Measurements from ENCODE around the gene OCRL.

Gene OCRL

GRCh38 chrX:129540068-129540653 lies at the start of gene OCRL:
OCRL (plus strand) TSS chrX:129540259; CDS start chrX:129540440, 181 bp downstream.
- H3K27ac ChIP-seq (ENCODE audit: low read length): no peak within 1 kb of the TSS
- peak within 1 kb of the TSS; percentile 89 for H3K4me3 ChIP-seq (ENCODE audit: low read length)
- H3K9ac ChIP-seq (ENCODE audit: low read depth, low read length): peak within 1 kb of the TSS; percentile 75; the same call in 1 of the 2 replicates
- peaks cover 10% of the 10 kb centered on the region for H3K36me3 ChIP-seq (ENCODE audit: insufficient read depth, low read depth, low read length)
- H3K9me3 ChIP-seq (ENCODE audit: insufficient read depth, low read depth, low read length): no peaks in the 10 kb centered on the region
- 0 out of 2 replicates have a peak, but pooled peaks cover 3% of the 10 kb centered on the region for H3K4me1 ChIP-seq (ENCODE audit: insufficient read depth, low read length)
- H3K27me3 ChIP-seq (ENCODE audit: insufficient read depth, low read length): no peaks in the 10 kb centered on the region

GRCh38 chrX:129490330-129490729 lies 49.7 kb upstream of the OCRL start:
- H3K4me3 ChIP-seq (ENCODE audit: low read length): no peak overlapping the region
- no peak overlapping the region for H3K27ac ChIP-seq (ENCODE audit: low read length)
- no peaks in the 10 kb centered on the region for H3K27me3 ChIP-seq (ENCODE audit: insufficient read depth, low read length)
- H3K36me3 ChIP-seq (ENCODE audit: insufficient read depth, low read depth, low read length): peaks cover 92% of the 10 kb centered on the region
- no peaks in the 10 kb centered on the region for H3K9me3 ChIP-seq (ENCODE audit: insufficient read depth, low read depth, low read length)
- no peaks in the 10 kb centered on the region for H3K4me1 ChIP-seq (ENCODE audit: insufficient read depth, low read length)
- no peak overlapping the region for H3K9ac ChIP-seq (ENCODE audit: low read depth, low read length)

GRCh38 chrX:129493643-129494042 lies 46.4 kb upstream of the OCRL start:
- no peaks in the 10 kb centered on the region for H3K4me1 ChIP-seq (ENCODE audit: insufficient read depth, low read length)
- H3K4me3 ChIP-seq (ENCODE audit: low read length): no peak overlapping the region
- peaks cover 92% of the 10 kb centered on the region for H3K36me3 ChIP-seq (ENCODE audit: insufficient read depth, low read depth, low read length)
- no peak overlapping the region for H3K27ac ChIP-seq (ENCODE audit: low read length)
- no peaks in the 10 kb centered on the region for H3K27me3 ChIP-seq (ENCODE audit: insufficient read depth, low read length)
- H3K9ac ChIP-seq (ENCODE audit: low read depth, low read length): no peak overlapping the region
- no peaks in the 10 kb centered on the region for H3K9me3 ChIP-seq (ENCODE audit: insufficient read depth, low read depth, low read length)

GRCh38 chrX:129494887-129495286 lies 45.2 kb upstream of the OCRL start:
- Histone ChIP-seq H3K36me3 (ENCODE audit: insufficient read depth, low read depth, low read length) (peaks cover 91% of the 10 kb centered on the region), H3K4me1 (ENCODE audit: insufficient read depth, low read length) (no peaks in the 10 kb centered on the region), H3K9me3 (ENCODE audit: insufficient read depth, low read depth, low read length) (no peaks in the 10 kb centered on the region), H3K9ac (ENCODE audit: low read depth, low read length) (no peak overlapping the region), H3K27me3 (ENCODE audit: insufficient read depth, low read length) (no peaks in the 10 kb centered on the region), H3K27ac (ENCODE audit: low read length) (no peak overlapping the region), H3K4me3 (ENCODE audit: low read length) (no peak overlapping the region)

- Histone ChIP-seq H3K4me1 (ENCODE audit: insufficient read depth, low read length) (no peaks in the 10 kb centered on the region), H3K9ac (ENCODE audit: low read depth, low read length) (no peak overlapping the region), H3K4me3 (ENCODE audit: low read length) (no peak overlapping the region), H3K36me3 (ENCODE audit: insufficient read depth, low read depth, low read length) (peaks cover 87% of the 10 kb centered on the region), H3K27me3 (ENCODE audit: insufficient read depth, low read length) (no peaks in the 10 kb centered on the region), H3K9me3 (ENCODE audit: insufficient read depth, low read depth, low read length) (no peaks in the 10 kb centered on the region), H3K27ac (ENCODE audit: low read length) (no peak overlapping the region)
Measured at GRCh38 chrX:129495900-129496299, 44.2 kb upstream of the OCRL start.

GRCh38 chrX:129496625-129497024 lies 43.4 kb upstream of the OCRL start:
- Histone ChIP-seq H3K9me3 (ENCODE audit: insufficient read depth, low read depth, low read length) (no peaks in the 10 kb centered on the region), H3K9ac (ENCODE audit: low read depth, low read length) (no peak overlapping the region), H3K27me3 (ENCODE audit: insufficient read depth, low read length) (no peaks in the 10 kb centered on the region), H3K36me3 (ENCODE audit: insufficient read depth, low read depth, low read length) (peaks cover 82% of the 10 kb centered on the region), H3K27ac (ENCODE audit: low read length) (no peak overlapping the region), H3K4me3 (ENCODE audit: low read length) (no peak overlapping the region), H3K4me1 (ENCODE audit: insufficient read depth, low read length) (no peaks in the 10 kb centered on the region)

GRCh38 chrX:129497146-129497843 lies 42.8 kb upstream of the OCRL start:
- Histone ChIP-seq H3K27me3 (ENCODE audit: insufficient read depth, low read length) (no peaks in the 10 kb centered on the region), H3K9ac (ENCODE audit: low read depth, low read length) (no peak overlapping the region), H3K4me1 (ENCODE audit: insufficient read depth, low read length) (no peaks in the 10 kb centered on the region), H3K4me3 (ENCODE audit: low read length) (no peak overlapping the region), H3K36me3 (ENCODE audit: insufficient read depth, low read depth, low read length) (peaks cover 85% of the 10 kb centered on the region), H3K27ac (ENCODE audit: low read length) (no peak overlapping the region), H3K9me3 (ENCODE audit: insufficient read depth, low read depth, low read length) (no peaks in the 10 kb centered on the region)

- H3K27ac ChIP-seq (ENCODE audit: low read length): no peak overlapping the region
- no peak overlapping the region for H3K9ac ChIP-seq (ENCODE audit: low read depth, low read length)
- H3K27me3 ChIP-seq (ENCODE audit: insufficient read depth, low read length): no peaks in the 10 kb centered on the region
- H3K36me3 ChIP-seq (ENCODE audit: insufficient read depth, low read depth, low read length): peaks cover 78% of the 10 kb centered on the region
- no peaks in the 10 kb centered on the region for H3K4me1 ChIP-seq (ENCODE audit: insufficient read depth, low read length)
- no peaks in the 10 kb centered on the region for H3K9me3 ChIP-seq (ENCODE audit: insufficient read depth, low read depth, low read length)
- H3K4me3 ChIP-seq (ENCODE audit: low read length): no peak overlapping the region
Measured at GRCh38 chrX:129510331-129510730, 29.7 kb upstream of the OCRL start.

GRCh38 chrX:129511689-129512088 lies 28.4 kb upstream of the OCRL start:
- H3K27me3 ChIP-seq (ENCODE audit: insufficient read depth, low read length): no peaks in the 10 kb centered on the region
- no peak overlapping the region for H3K4me3 ChIP-seq (ENCODE audit: low read length)
- H3K9me3 ChIP-seq (ENCODE audit: insufficient read depth, low read depth, low read length): no peaks in the 10 kb centered on the region
- peaks cover 78% of the 10 kb centered on the region for H3K36me3 ChIP-seq (ENCODE audit: insufficient read depth, low read depth, low read length)
- H3K4me1 ChIP-seq (ENCODE audit: insufficient read depth, low read length): no peaks in the 10 kb centered on the region
- H3K27ac ChIP-seq (ENCODE audit: low read length): no peak overlapping the region
- H3K9ac ChIP-seq (ENCODE audit: low read depth, low read length): no peak overlapping the region

GRCh38 chrX:129512409-129512808 lies 27.6 kb upstream of the OCRL start:
- no peaks in the 10 kb centered on the region for H3K9me3 ChIP-seq (ENCODE audit: insufficient read depth, low read depth, low read length)
- H3K27ac ChIP-seq (ENCODE audit: low read length): no peak overlapping the region
- no peaks in the 10 kb centered on the region for H3K27me3 ChIP-seq (ENCODE audit: insufficient read depth, low read length)
- peaks cover 71% of the 10 kb centered on the region for H3K36me3 ChIP-seq (ENCODE audit: insufficient read depth, low read depth, low read length)
- no peaks in the 10 kb centered on the region for H3K4me1 ChIP-seq (ENCODE audit: insufficient read depth, low read length)
- no peak overlapping the region for H3K4me3 ChIP-seq (ENCODE audit: low read length)
- no peak overlapping the region for H3K9ac ChIP-seq (ENCODE audit: low read depth, low read length)

GRCh38 chrX:129516402-129516801 lies 23.7 kb upstream of the OCRL start:
- H3K27ac ChIP-seq (ENCODE audit: low read length): no peak overlapping the region
- H3K4me3 ChIP-seq (ENCODE audit: low read length): no peak overlapping the region
- H3K4me1 ChIP-seq (ENCODE audit: insufficient read depth, low read length): no peaks in the 10 kb centered on the region
- peaks cover 39% of the 10 kb centered on the region for H3K36me3 ChIP-seq (ENCODE audit: insufficient read depth, low read depth, low read length)
- H3K9me3 ChIP-seq (ENCODE audit: insufficient read depth, low read depth, low read length): no peaks in the 10 kb centered on the region
- H3K27me3 ChIP-seq (ENCODE audit: insufficient read depth, low read length): no peaks in the 10 kb centered on the region
- no peak overlapping the region for H3K9ac ChIP-seq (ENCODE audit: low read depth, low read length)

GRCh38 chrX:129520151-129520550 lies 19.9 kb upstream of the OCRL start:
- Histone ChIP-seq H3K36me3 (ENCODE audit: insufficient read depth, low read depth, low read length) (peaks cover 11% of the 10 kb centered on the region), H3K27me3 (ENCODE audit: insufficient read depth, low read length) (no peaks in the 10 kb centered on the region), H3K27ac (ENCODE audit: low read length) (no peak overlapping the region), H3K4me3 (ENCODE audit: low read length) (no peak overlapping the region), H3K9me3 (ENCODE audit: insufficient read depth, low read depth, low read length) (no peaks in the 10 kb centered on the region), H3K9ac (ENCODE audit: low read depth, low read length) (no peak overlapping the region), H3K4me1 (ENCODE audit: insufficient read depth, low read length) (no peaks in the 10 kb centered on the region)
